GM23338 (cell line): ENCODE results near the gene ZSWIM5. TPM values are rescaled to one million over a fixed set of nuclear protein-coding genes. Genes with fewer than 3 reads are reported as not detected.

Experiments used
- ATAC-seq: fragments of 200-7000 bp; cut with Tn5 transposase; 3 replicates; pipeline ENCODE4 v1.9.1; 2020
- DNase-seq: peaks from one replicate; pipeline ENCODE4 v3.0.0-alpha.2; 2015; ENCODE audit warnings: low spot score
- H2AFZ ChIP-seq: fragments of 200-600 bp; sonication (generic); 2 replicates; pipeline ENCODE4 v1.8.0; 2016; ENCODE audit warnings: antibody characterized with exemption, mild to moderate bottlenecking, moderate library complexity
- H3F3A ChIP-seq: fragments of 200-600 bp; sonication (generic); replicated peaks from 2 replicates; pipeline ENCODE4 v1.8.0; 2017; ENCODE audit warnings: antibody characterized with exemption, mixed run types, low read depth
- H3K27ac ChIP-seq: fragments of 200-600 bp; sonication (generic); 2 replicates; pipeline ENCODE4 v1.6.1; 2016; ENCODE audit warnings: low read depth
- H3K27me3 ChIP-seq: fragments of 200-600 bp; sonication (generic); 2 replicates; pipeline ENCODE4 v1.8.0; 2016; ENCODE audit warnings: mild to moderate bottlenecking, mixed run types, moderate library complexity; ENCODE audit not compliant: insufficient read depth
- H3K36me3 ChIP-seq: fragments of 200-600 bp; sonication (generic); 2 replicates; pipeline ENCODE4 v1.8.0; 2016; ENCODE audit warnings: mild to moderate bottlenecking; ENCODE audit not compliant: insufficient read depth
- H3K4me1 ChIP-seq: fragments of 200-600 bp; sonication (generic); 2 replicates; pipeline ENCODE4 v1.8.0; 2016; ENCODE audit warnings: mild to moderate bottlenecking, moderate library complexity; ENCODE audit not compliant: insufficient read depth
- H3K4me2 ChIP-seq: fragments of 200-600 bp; sonication (generic); 2 replicates; pipeline ENCODE4 v1.7.1; 2017; ENCODE audit warnings: mixed run types
- H3K4me3 ChIP-seq: fragments of 200-600 bp; sonication (generic); 2 replicates; pipeline ENCODE4 v1.6.1; 2016; ENCODE audit warnings: mixed run types
- H3K79me2 ChIP-seq: fragments of 200-600 bp; sonication (generic); replicated peaks from 2 replicates; pipeline ENCODE4 v1.8.0; 2017; ENCODE audit warnings: mild to moderate bottlenecking; ENCODE audit not compliant: insufficient read depth
- H3K9me2 ChIP-seq: fragments of 200-600 bp; sonication (generic); 2 replicates; pipeline ENCODE4 v1.8.0; 2017; ENCODE audit not compliant: insufficient read depth
- H4K20me1 ChIP-seq: fragments of 200-600 bp; sonication (generic); replicated peaks from 2 replicates; pipeline ENCODE4 v1.8.0; 2017; ENCODE audit warnings: mild to moderate bottlenecking; ENCODE audit not compliant: insufficient read depth
- H3K27ac Mint-ChIP-seq: 2 replicates; pipeline ENCODE4 v1.8.0; 2020; ENCODE audit warnings: inconsistent platforms, mild to moderate bottlenecking, moderate library complexity, mixed read lengths
- H3K27me3 Mint-ChIP-seq: 3 replicates; pipeline ENCODE4 v1.8.0; 2022; ENCODE audit warnings: low read depth, mild to moderate bottlenecking, moderate library complexity, mixed read lengths, inconsistent platforms; ENCODE audit not compliant: insufficient read depth, poor library complexity
- H3K36me3 Mint-ChIP-seq: 3 replicates; pipeline ENCODE4 v1.8.0; 2021; ENCODE audit warnings: low read depth, mild to moderate bottlenecking, inconsistent platforms, moderate library complexity, mixed read lengths
- H3K4me1 Mint-ChIP-seq: 3 replicates; pipeline ENCODE4 v1.8.0; 2020; ENCODE audit warnings: mild to moderate bottlenecking, inconsistent platforms, mixed read lengths
- H3K4me3 Mint-ChIP-seq: 3 replicates; pipeline ENCODE4 v1.8.0; 2021; ENCODE audit warnings: moderate library complexity, mild to moderate bottlenecking, inconsistent platforms, mixed read lengths
- H3K9me3 Mint-ChIP-seq: 3 replicates; pipeline ENCODE4 v1.8.0; 2020; ENCODE audit warnings: moderate library complexity, mild to moderate bottlenecking, inconsistent platforms, mixed read lengths
- CREB1 ChIP-seq: fragments of 250-450 bp; sonication (Bioruptor Pico); IDR thresholded peaks from 2 replicates; pipeline ENCODE4 v1.5.0; 2020; ENCODE audit warnings: low read depth, mild to moderate bottlenecking, moderate library complexity
- EZH2phosphoT487 ChIP-seq: fragments of 200-600 bp; sonication (generic); IDR thresholded peaks from one replicate; pipeline ENCODE4 v1.8.1; 2018; ENCODE audit warnings: antibody characterized with exemption; ENCODE audit not compliant: unreplicated experiment
- NANOG ChIP-seq: IDR thresholded peaks from 2 replicates; pipeline ENCODE4 v1.6.1; 2016; ENCODE audit warnings: antibody characterized with exemption, borderline replicate concordance
- POLR2AphosphoS5 ChIP-seq: IDR thresholded peaks from 2 replicates; pipeline ENCODE4 v1.6.1; 2016; ENCODE audit warnings: antibody characterized with exemption, low read depth
- REST ChIP-seq: IDR thresholded peaks from one replicate; pipeline ENCODE4 v1.6.1; 2018; ENCODE audit warnings: antibody characterized with exemption; ENCODE audit not compliant: unreplicated experiment
- STAT1 ChIP-seq: IDR thresholded peaks from one replicate; pipeline ENCODE4 v1.6.1; 2016; ENCODE audit warnings: antibody characterized with exemption; ENCODE audit not compliant: unreplicated experiment
- ZNF114 ChIP-seq: fragments of 250-450 bp; sonication (Bioruptor Pico); IDR thresholded peaks from 2 replicates; pipeline ENCODE4 v1.5.0; 2020; ENCODE audit warnings: mild to moderate bottlenecking, moderate library complexity
- ZNF331 ChIP-seq: fragments of 250-450 bp; sonication (Bioruptor Pico); IDR thresholded peaks from 2 replicates; pipeline ENCODE4 v1.5.0; 2020; ENCODE audit warnings: low read depth, mild to moderate bottlenecking, moderate library complexity
- polyA plus RNA-seq: library from polyadenylated mRNA; unstranded; fragments of >200 nt; fragmentation: Nextera tagmentation; extraction: Ambion mirVana; gene quantifications from 2 replicates; pipeline ENCODE4 v1.2.1, GENCODE V29; 2016
- total RNA-seq: library from RNA; depleted of rRNA; stranded (reverse); fragments of >200 nt; shearing (Covaris generic); gene quantifications from 2 replicates; pipeline ENCODE4 v1.2.3, GENCODE V29; 2014

ZSWIM5 gene
- total and polyA plus RNA-seq, 2 experiments from 2014 or later, result 0.65 to 3.6 TPM

GRCh38 chr1:45016767-45017166 lies 189.6 kb downstream of the ZSWIM5 start:
- Histone ChIP-seq H4K20me1 (no peaks in the 10 kb centered on the region), H3K27me3 (no peaks in the 10 kb centered on the region), H3K79me2 (peaks cover 12% of the 10 kb centered on the region; the same call in 1 of the 2 replicates), H3K4me1 (peaks cover 7% of the 10 kb centered on the region; the same call in 1 of the 2 replicates), H2AFZ (no peak overlapping the region), H3K9me2 (no peaks in the 10 kb centered on the region), H3F3A (no peaks in the 10 kb centered on the region), H3K4me3 (no peak overlapping the region), H3K4me2 (no peak overlapping the region), H3K36me3 (no peaks in the 10 kb centered on the region), H3K27ac (no peak overlapping the region)
- TF ChIP-seq ZNF331, result no peak
- no peak overlapping the region for H3K27ac Mint-ChIP-seq
- DNase-seq (peak; percentile 15), ATAC-seq (no peak)
- H3K27me3 Mint-ChIP-seq, result peaks cover 13% of the 10 kb centered on the region
- peaks cover 17% of the 10 kb centered on the region; the same call in 2 of the 3 replicates for H3K4me1 Mint-ChIP-seq
- no peaks in the 10 kb centered on the region for H3K9me3 Mint-ChIP-seq
- peaks cover 10% of the 10 kb centered on the region; the same call in 2 of the 3 replicates for H3K36me3 Mint-ChIP-seq
- H3K4me3 Mint-ChIP-seq, result no peak overlapping the region

- DNase-seq (no peak), ATAC-seq (no peak)
- no peaks in the 10 kb centered on the region for H3K36me3 ChIP-seq
- no peaks in the 10 kb centered on the region for H3K9me3 Mint-ChIP-seq
- H4K20me1 ChIP-seq, result no peaks in the 10 kb centered on the region
- H3K4me3 ChIP-seq, result no peak overlapping the region
- H3K4me1 ChIP-seq, result peaks cover 12% of the 10 kb centered on the region
- H3K36me3 Mint-ChIP-seq, result peaks cover 10% of the 10 kb centered on the region
- no peak overlapping the region for H3K27ac Mint-ChIP-seq
- no peak for TF ChIP-seq POLR2AphosphoS5
- TF ChIP-seq CREB1 (CRISPR knock-in tag), result no peak
- no peak for TF ChIP-seq REST
- no peak for TF ChIP-seq ZNF114 (CRISPR knock-in tag)
- no peak for TF ChIP-seq STAT1
- TF ChIP-seq EZH2phosphoT487, result no peak
- TF ChIP-seq NANOG, result no peak
- no peaks in the 10 kb centered on the region for H3K9me2 ChIP-seq
- H3K4me3 Mint-ChIP-seq, result no peak overlapping the region
- H3K79me2 ChIP-seq, result peaks cover 12% of the 10 kb centered on the region; the same call in 1 of the 2 replicates
- H2AFZ ChIP-seq, result no peak overlapping the region
- no peaks in the 10 kb centered on the region for H3F3A ChIP-seq
- H3K27me3 ChIP-seq, result no peaks in the 10 kb centered on the region
- peaks cover 22% of the 10 kb centered on the region for H3K4me1 Mint-ChIP-seq
- H3K4me2 ChIP-seq, result no peak overlapping the region
- no peak overlapping the region for H3K27ac ChIP-seq
- H3K27me3 Mint-ChIP-seq, result peaks cover 13% of the 10 kb centered on the region
Measured at GRCh38 chr1:45016090-45016697, 190.2 kb downstream of the ZSWIM5 start.
